Hepatocyte (in vitro differentiated cells): ENCODE results near the gene HOXA6. TPM values are rescaled to one million over a fixed set of nuclear protein-coding genes. Genes with fewer than 3 reads are reported as not detected.
A peak's percentile ranks its signal among the peaks of the same experiment; 100 is the strongest.

ENCODE experiments used
- DNase-seq: peaks from one replicate; pipeline ENCODE4 v3.0.0-alpha.2; 2016; ENCODE audit warnings: low spot score
- H2AFZ ChIP-seq: fragments of 200-600 bp; sonication (generic); 2 replicates; pipeline ENCODE4 v1.6.0; 2016; ENCODE audit warnings: antibody characterized with exemption, mild to moderate bottlenecking
- H3K27ac ChIP-seq: fragments of 200-600 bp; sonication (generic); 2 replicates; pipeline ENCODE4 v1.5.1; 2016; ENCODE audit warnings: mild to moderate bottlenecking
- H3K27me3 ChIP-seq: fragments of 200-600 bp; sonication (generic); 2 replicates; pipeline ENCODE4 v1.6.1; 2016
- H3K36me3 ChIP-seq: fragments of 200-600 bp; sonication (generic); replicated peaks from 2 replicates; pipeline ENCODE4 v1.5.1; 2016; ENCODE audit warnings: low read depth; ENCODE audit not compliant: insufficient read depth
- H3K4me1 ChIP-seq: fragments of 200-600 bp; sonication (generic); 2 replicates; pipeline ENCODE4 v1.5.1; 2016; ENCODE audit warnings: mild to moderate bottlenecking, moderate library complexity; ENCODE audit not compliant: insufficient read depth
- H3K4me2 ChIP-seq: fragments of 200-600 bp; sonication (generic); 2 replicates; pipeline ENCODE4 v1.6.0; 2016
- H3K4me3 ChIP-seq: fragments of 200-600 bp; sonication (generic); 2 replicates; pipeline ENCODE4 v1.5.1; 2016; ENCODE audit warnings: mild to moderate bottlenecking
- H3K79me2 ChIP-seq: fragments of 200-600 bp; sonication (generic); 2 replicates; pipeline ENCODE4 v1.6.0; 2017; ENCODE audit warnings: mild to moderate bottlenecking
- H3K9me2 ChIP-seq: fragments of 200-600 bp; sonication (generic); replicated peaks from 2 replicates; pipeline ENCODE4 v1.6.0; 2017; ENCODE audit warnings: mild to moderate bottlenecking; ENCODE audit not compliant: insufficient read depth
- H3K9me3 ChIP-seq: fragments of 200-600 bp; sonication (generic); 2 replicates; pipeline ENCODE4 v1.5.1; 2016; ENCODE audit warnings: low read depth, mild to moderate bottlenecking
- H4K20me1 ChIP-seq: fragments of 200-600 bp; sonication (generic); 2 replicates; pipeline ENCODE4 v1.6.0; 2016; ENCODE audit warnings: mild to moderate bottlenecking; ENCODE audit not compliant: insufficient read depth, poor library complexity, severe bottlenecking
- CTCF ChIP-seq: fragments of 200-600 bp; sonication (generic); IDR thresholded peaks from 2 replicates; pipeline ENCODE4 v1.5.1; 2016; ENCODE audit warnings: antibody characterized with exemption, mild to moderate bottlenecking; ENCODE audit not compliant: poor library complexity
- EZH2 ChIP-seq: fragments of 200-600 bp; sonication (generic); IDR thresholded peaks from 2 replicates; pipeline ENCODE4 v1.6.1; 2016; ENCODE audit warnings: antibody characterized with exemption, mild to moderate bottlenecking, borderline replicate concordance
- EZH2phosphoT487 ChIP-seq: fragments of 200-600 bp; sonication (generic); IDR thresholded peaks from one replicate; pipeline ENCODE4 v1.6.1; 2018; ENCODE audit warnings: antibody characterized with exemption, mild to moderate bottlenecking, low read depth, moderate library complexity; ENCODE audit not compliant: unreplicated experiment, severe bottlenecking
- WGBS: methylation state at CpG from one replicate; pipeline ENCODE4 v1.1.6; 2016; ENCODE audit warnings: low lambda C conversion rate; ENCODE audit errors: missing lambda C conversion rate; 5-methylcytosine and 5-hydroxymethylcytosine counted together
- polyA plus RNA-seq: library from polyadenylated mRNA; unstranded; fragments of >200 nt; fragmentation: Nextera tagmentation; extraction: Ambion mirVana; gene quantifications from 2 replicates; pipeline ENCODE4 v1.2.1, GENCODE V29; 2016
- total RNA-seq: library from RNA; depleted of rRNA; stranded (reverse); fragments of >200 nt; gene quantifications from 2 replicates; pipeline ENCODE4 v1.2.3, GENCODE V29; 2014

HOXA6 gene
- total and polyA plus RNA-seq, 2 experiments from 2014 or later, result 0.23 TPM; not detected in 1

- peak overlapping the region; percentile 89 for H3K27ac ChIP-seq
- peaks cover 73% of the 10 kb centered on the region for H3K27me3 ChIP-seq
- H3K9me2 ChIP-seq, result no peaks in the 10 kb centered on the region
- H3K36me3 ChIP-seq, result no peaks in the 10 kb centered on the region
- 46% methylated on average over 19 of the region's 26 CpGs for WGBS
- H3K9me3 ChIP-seq, result no peaks in the 10 kb centered on the region
- peak overlapping the region; percentile 33 for H3K4me3 ChIP-seq
- no peak overlapping the region for H2AFZ ChIP-seq
- peaks cover 11% of the 10 kb centered on the region for H3K4me1 ChIP-seq
- DNase-seq, result no peak
- H3K79me2 ChIP-seq, result peaks cover 11% of the 10 kb centered on the region
- TF ChIP-seq EZH2phosphoT487, result no peak
- H4K20me1 ChIP-seq, result no peaks in the 10 kb centered on the region
- peak overlapping the region; percentile 66 for H3K4me2 ChIP-seq
These were observed 24.0 kb downstream of the HOXA6 start for GRCh38 chr7:27123477-27124053.

- H3K4me1 ChIP-seq, result peaks cover 11% of the 10 kb centered on the region
- peaks cover 11% of the 10 kb centered on the region for H3K79me2 ChIP-seq
- WGBS, result 28% methylated on average over 14 of the region's 14 CpGs
- peaks cover 73% of the 10 kb centered on the region for H3K27me3 ChIP-seq
- no peaks in the 10 kb centered on the region for H3K9me3 ChIP-seq
- no peaks in the 10 kb centered on the region for H3K9me2 ChIP-seq
- H3K4me2 ChIP-seq, result peak overlapping the region; percentile 66
- DNase-seq, result no peak
- no peaks in the 10 kb centered on the region for H4K20me1 ChIP-seq
- H3K4me3 ChIP-seq, result peak overlapping the region; percentile 33
- no peaks in the 10 kb centered on the region for H3K36me3 ChIP-seq
- H2AFZ ChIP-seq, result no peak overlapping the region
- peak overlapping the region; percentile 89 for H3K27ac ChIP-seq
- TF ChIP-seq EZH2phosphoT487, result no peak
- no peak for TF ChIP-seq EZH2
- TF ChIP-seq CTCF, result no peak
These were observed 24.5 kb downstream of the HOXA6 start for GRCh38 chr7:27123007-27123476.

- 23% methylated on average over 42 of the region's 42 CpGs for WGBS
- no peak overlapping the region for H2AFZ ChIP-seq
These were observed 25.3 kb downstream of the HOXA6 start for GRCh38 chr7:27122077-27122910.

More at GRCh38 chr7:27122077-27122910, 25.3 kb downstream of the HOXA6 start:
- no peak for TF ChIP-seq CTCF
- peak; percentile 39 for TF ChIP-seq EZH2
- peaks cover 11% of the 10 kb centered on the region for H3K4me1 ChIP-seq
- H3K9me3 ChIP-seq, result no peaks in the 10 kb centered on the region
- H3K4me3 ChIP-seq, result peak overlapping the region; percentile 33
- H3K27me3 ChIP-seq, result peaks cover 67% of the 10 kb centered on the region
- H4K20me1 ChIP-seq, result no peaks in the 10 kb centered on the region
- H3K9me2 ChIP-seq, result no peaks in the 10 kb centered on the region
- peaks cover 16% of the 10 kb centered on the region for H3K79me2 ChIP-seq
- DNase-seq, result peak; percentile 58
- H3K27ac ChIP-seq, result peak overlapping the region; percentile 89
- no peaks in the 10 kb centered on the region for H3K36me3 ChIP-seq
- peak overlapping the region; percentile 66 for H3K4me2 ChIP-seq
